Activated CD8-positive, alpha-beta T cell treated with anti-CD3 and anti-CD28 coated beads, Interleukin-2, amount 10 ng/mL, durations not matched to agents 7 days and 5 days (primary cell): ENCODE results near the gene ASB11. TPM values are rescaled to one million over a fixed set of nuclear protein-coding genes. Genes with fewer than 3 reads are reported as not detected.
A peak's percentile ranks its signal among the peaks of the same experiment; 100 is the strongest.

Experiments used
- ATAC-seq: fragments of 150-1000 bp; cut with Tn5 transposase; one replicate; pipeline ENCODE4 v1.10.0; 2021; ENCODE audit warnings: moderate library complexity
- CTCF ChIA-PET: fragments of 350-600 bp; sonication (Branson Sonifier 250); formaldehyde crosslinking; loops from one replicate; lab custom pipeline; 2021; ENCODE audit warnings: antibody characterized with exemption; lab: Charles Lee
- POLR2A ChIA-PET: fragments of 350-600 bp; sonication (Branson Sonifier 250); formaldehyde crosslinking; loops from one replicate; lab custom pipeline; 2021; ENCODE audit warnings: antibody characterized with exemption; lab: Charles Lee
- DNase-seq: peaks from one replicate; pipeline ENCODE4 v3.0.0-alpha.2; 2020
- H3K27ac Mint-ChIP-seq: one replicate; pipeline ENCODE4 v1.8.0; 2021; ENCODE audit warnings: mild to moderate bottlenecking, mixed read lengths
- H3K27me3 Mint-ChIP-seq: one replicate; pipeline ENCODE4 v1.8.0; 2021; ENCODE audit warnings: low read depth, mixed read lengths
- H3K36me3 Mint-ChIP-seq: one replicate; pipeline ENCODE4 v1.8.0; 2021; ENCODE audit warnings: low read depth, mixed read lengths
- H3K4me1 Mint-ChIP-seq: one replicate; pipeline ENCODE4 v1.8.0; 2021; ENCODE audit warnings: low read depth, mixed read lengths
- H3K4me3 Mint-ChIP-seq: one replicate; pipeline ENCODE4 v1.8.0; 2021; ENCODE audit warnings: mild to moderate bottlenecking, mixed read lengths
- H3K9me3 Mint-ChIP-seq: one replicate; pipeline ENCODE4 v1.8.0; 2022; ENCODE audit warnings: mixed read lengths; ENCODE audit not compliant: insufficient read depth
- total RNA-seq, 2 experiments: library from RNA; stranded (reverse); gene quantifications; one replicate each; pipeline ENCODE4 v1.2.3, GENCODE V29; 2021

ASB11 gene, protein sequence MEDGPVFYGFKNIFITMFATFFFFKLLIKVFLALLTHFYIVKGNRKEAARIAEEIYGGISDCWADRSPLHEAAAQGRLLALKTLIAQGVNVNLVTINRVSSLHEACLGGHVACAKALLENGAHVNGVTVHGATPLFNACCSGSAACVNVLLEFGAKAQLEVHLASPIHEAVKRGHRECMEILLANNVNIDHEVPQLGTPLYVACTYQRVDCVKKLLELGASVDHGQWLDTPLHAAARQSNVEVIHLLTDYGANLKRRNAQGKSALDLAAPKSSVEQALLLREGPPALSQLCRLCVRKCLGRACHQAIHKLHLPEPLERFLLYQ
- total RNA-seq, result not detected

DNA sequence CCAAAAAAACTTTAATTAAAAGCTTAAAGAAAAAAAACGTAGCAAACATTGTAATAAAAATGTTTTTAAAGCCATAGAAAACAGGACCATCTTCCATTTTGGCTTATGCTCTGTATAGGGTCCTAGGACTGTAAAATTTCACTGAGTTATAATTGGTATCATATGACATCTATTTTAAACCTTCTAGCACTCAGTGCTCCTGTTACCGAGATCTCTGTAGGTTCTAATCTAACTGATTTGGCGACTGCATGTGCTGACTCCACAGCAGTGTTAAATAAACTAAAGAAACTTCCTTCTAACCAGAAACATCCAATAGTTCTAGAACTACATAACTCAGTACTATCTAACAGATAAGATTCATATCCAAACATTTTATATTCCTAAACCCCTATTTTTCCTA is at the start of gene ASB11:
TSS of gene ASB11 (minus strand) at position 132 of the 400 bp plus-strand sequence. CDS start at position 97, 35 bp downstream.
- Mint-ChIP-seq H3K36me3 (peaks cover 5% of the 10 kb centered on the region), H3K27me3 (no peaks in the 10 kb centered on the region), H3K4me3 (no peak within 1 kb of the TSS), H3K9me3 (no peaks in the 10 kb centered on the region), H3K4me1 (no peaks in the 10 kb centered on the region), H3K27ac (no peak within 1 kb of the TSS)
- ATAC-seq (no peak), DNase-seq (no peak)
- POLR2A ChIA-PET, result no interaction called here
- CTCF ChIA-PET, result interaction anchor here (0.9 kb wide), 1 partner anchor 15 kb away, joined by 3 read pairs; no protein-coding TSS in a partner anchor

DNA sequence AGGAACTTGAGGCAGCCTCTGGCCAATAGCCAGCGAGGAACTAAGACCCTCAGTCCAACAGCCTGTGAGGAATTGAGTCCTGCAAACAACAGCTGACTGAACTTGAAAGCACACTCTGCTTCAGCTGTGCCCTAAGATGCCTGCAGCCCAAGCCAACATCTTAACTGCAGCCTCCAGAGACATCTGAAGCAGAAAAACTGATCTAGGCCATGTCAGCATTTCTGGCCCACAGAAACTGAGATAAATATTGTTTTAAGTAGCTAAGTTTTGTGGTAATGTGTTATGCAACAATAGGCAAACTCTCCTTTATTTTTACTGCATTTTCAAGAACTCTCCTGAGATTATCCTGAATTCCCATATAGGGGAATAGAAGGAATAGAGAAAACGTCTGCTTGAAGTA is 44.3 kb upstream of the ASB11 start:
- Mint-ChIP-seq H3K27ac (no peak overlapping the region), H3K9me3 (no peaks in the 10 kb centered on the region), H3K4me1 (no peaks in the 10 kb centered on the region), H3K4me3 (no peak overlapping the region), H3K27me3 (peaks cover 5% of the 10 kb centered on the region), H3K36me3 (no peaks in the 10 kb centered on the region)
- ChIA-PET POLR2A (no interaction called here), CTCF (interaction anchor here (1.3 kb wide), 1 partner anchor 10 kb away, joined by 4 read pairs; no protein-coding TSS in a partner anchor)
- no peak for DNase-seq
- no peak for ATAC-seq

DNA sequence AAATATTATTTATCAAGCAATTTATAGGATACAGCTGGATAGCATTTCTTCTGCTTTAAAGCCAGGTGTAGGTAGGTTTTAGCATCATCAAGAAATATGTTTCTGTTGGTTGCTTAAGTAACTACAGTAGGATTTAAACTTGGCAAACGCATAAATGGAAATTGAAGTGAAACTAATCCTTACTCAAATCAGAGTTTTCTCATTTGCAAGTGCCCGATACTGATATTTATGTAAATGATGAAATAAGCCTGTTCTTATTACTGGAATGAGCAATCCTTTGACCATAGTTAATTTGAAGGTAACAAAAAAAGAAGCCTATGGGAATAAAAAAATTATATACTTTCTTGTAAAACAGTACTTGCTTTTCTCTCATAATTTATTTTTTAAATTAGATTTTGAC is 43.1 kb upstream of the ASB11 start:
- CTCF ChIA-PET, result interaction anchor here (1.3 kb wide), 1 partner anchor 9 kb away, joined by 4 read pairs; no protein-coding TSS in a partner anchor
- H3K36me3 Mint-ChIP-seq, result no peaks in the 10 kb centered on the region
- H3K27ac Mint-ChIP-seq, result no peak overlapping the region
- POLR2A ChIA-PET, result no interaction called here
- H3K4me3 Mint-ChIP-seq, result no peak overlapping the region
- no peak for ATAC-seq
- peaks cover 5% of the 10 kb centered on the region for H3K27me3 Mint-ChIP-seq
- H3K4me1 Mint-ChIP-seq, result no peaks in the 10 kb centered on the region
- no peak for DNase-seq
- no peaks in the 10 kb centered on the region for H3K9me3 Mint-ChIP-seq

DNA sequence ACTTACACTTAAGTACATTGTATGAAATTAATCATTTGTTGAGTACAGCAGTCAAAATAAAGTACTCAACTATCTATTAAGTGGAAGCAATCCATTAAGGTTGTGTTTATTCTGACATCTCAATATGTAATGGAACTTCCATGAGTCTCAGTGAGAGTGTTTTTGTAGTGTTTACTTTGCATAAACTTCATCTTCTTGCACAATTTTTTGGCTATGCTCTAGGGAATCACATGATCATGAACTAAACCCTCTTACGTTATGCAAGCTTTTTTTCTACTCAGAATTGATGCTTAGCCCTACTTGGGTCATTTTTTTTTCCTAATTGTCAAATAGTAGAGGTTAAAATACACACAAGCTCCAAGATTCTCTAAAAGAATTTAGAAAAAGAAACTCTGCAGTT is 41.0 kb upstream of the ASB11 start:
- CTCF ChIA-PET, result no interaction called here
- Mint-ChIP-seq H3K27me3 (peaks cover 5% of the 10 kb centered on the region), H3K27ac (no peak overlapping the region), H3K4me1 (no peaks in the 10 kb centered on the region), H3K4me3 (no peak overlapping the region), H3K36me3 (no peaks in the 10 kb centered on the region), H3K9me3 (no peaks in the 10 kb centered on the region)
- POLR2A ChIA-PET, result no interaction called here
- no peak for DNase-seq
- ATAC-seq, result no peak

DNA sequence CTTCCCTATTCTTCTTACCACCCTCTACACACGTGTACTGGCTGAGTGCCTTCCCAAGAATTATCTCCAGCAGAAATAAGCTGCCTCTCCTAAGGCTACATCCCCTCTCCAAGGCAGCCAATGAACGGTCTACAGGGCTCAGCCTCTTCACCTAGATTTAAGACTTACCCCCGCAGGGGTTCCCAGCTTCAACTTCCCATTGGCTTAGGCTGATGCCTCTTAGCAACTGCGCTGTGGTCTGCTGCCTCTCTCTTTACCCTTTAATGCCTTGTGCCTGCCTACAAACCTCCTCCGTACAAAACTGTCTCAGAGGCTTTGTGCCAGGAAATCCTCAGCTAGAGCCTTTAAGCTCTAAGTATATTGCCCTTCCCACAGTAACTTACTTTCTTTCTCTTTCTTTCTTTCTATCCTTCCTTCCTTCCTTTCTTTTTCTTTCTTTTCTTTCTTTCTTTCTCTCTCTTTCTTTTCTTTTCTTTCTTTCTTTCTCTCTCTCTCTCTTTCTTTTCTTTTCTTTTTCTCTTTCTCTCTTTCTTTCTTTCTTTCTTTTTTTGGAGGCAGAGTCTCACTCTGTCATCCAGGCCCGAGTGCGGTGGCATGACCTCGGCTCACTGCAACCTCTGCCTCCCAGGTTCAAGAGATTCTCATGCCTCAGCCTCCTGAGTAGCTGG is 35.0 kb upstream of the ASB11 start:
- no peaks in the 10 kb centered on the region for H3K36me3 Mint-ChIP-seq
- H3K4me1 Mint-ChIP-seq, result no peaks in the 10 kb centered on the region
- DNase-seq (no peak), ATAC-seq (no peak)
- H3K27me3 Mint-ChIP-seq, result no peaks in the 10 kb centered on the region
- H3K27ac Mint-ChIP-seq, result no peak overlapping the region
- no peak overlapping the region for H3K4me3 Mint-ChIP-seq
- no peaks in the 10 kb centered on the region for H3K9me3 Mint-ChIP-seq
- POLR2A ChIA-PET, result no interaction called here
- CTCF ChIA-PET, result interaction anchor here (1.0 to 2.8 kb wide), 3 partner anchors 13 to 118 kb away, joined by 3 to 20 read pairs (median 5); no protein-coding TSS in a partner anchor

DNA sequence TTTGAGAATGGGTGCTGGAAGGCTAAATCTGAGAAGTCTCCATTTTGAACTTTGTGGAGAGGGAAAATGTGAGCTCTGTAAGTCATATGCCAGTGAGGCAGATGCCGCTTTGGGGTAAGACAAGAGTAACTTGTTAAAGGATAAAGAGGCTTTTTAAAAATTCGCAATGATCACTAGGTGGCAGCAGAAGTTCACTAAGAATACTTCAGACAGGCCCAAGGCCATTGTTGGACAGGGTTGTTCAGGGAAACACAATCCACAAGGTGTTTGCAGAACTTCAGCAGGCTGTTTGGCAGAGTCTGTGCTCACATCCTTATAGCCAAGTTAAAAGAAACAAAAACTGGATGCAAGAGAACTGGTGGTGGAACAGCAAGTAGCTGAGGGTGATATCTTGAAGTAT is 33.6 kb upstream of the ASB11 start:
- CTCF ChIA-PET, result interaction anchor here (0.7 to 2.8 kb wide), 9 partner anchors 10 to 1321 kb away, joined by 3 to 20 read pairs (median 4); no protein-coding TSS in a partner anchor
- ATAC-seq, result no peak
- POLR2A ChIA-PET, result no interaction called here
- no peak overlapping the region for H3K4me3 Mint-ChIP-seq
- peak; percentile 26 for DNase-seq
- H3K36me3 Mint-ChIP-seq, result no peaks in the 10 kb centered on the region
- H3K27me3 Mint-ChIP-seq, result peaks cover under 1% of the 10 kb centered on the region
- H3K9me3 Mint-ChIP-seq, result no peaks in the 10 kb centered on the region
- H3K4me1 Mint-ChIP-seq, result no peaks in the 10 kb centered on the region
- no peak overlapping the region for H3K27ac Mint-ChIP-seq

DNA sequence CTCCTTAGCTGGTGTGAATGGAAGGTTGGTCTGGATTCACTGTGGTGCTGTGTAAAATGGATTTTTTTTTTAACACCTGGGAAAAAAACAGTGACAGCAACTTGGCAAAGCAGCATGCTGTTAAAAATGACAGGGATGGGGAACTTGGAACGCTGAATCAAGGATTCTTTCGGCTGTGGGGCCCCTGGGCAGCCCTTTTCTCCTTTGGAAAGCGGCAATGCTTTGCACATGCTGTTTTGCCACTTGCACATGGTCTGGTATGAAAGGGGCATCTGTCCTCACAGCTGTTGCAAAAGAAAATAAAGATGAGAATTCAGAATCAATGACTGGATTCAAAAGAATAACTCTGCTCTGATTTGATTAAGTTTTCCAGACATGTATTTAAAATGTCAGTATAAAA is 30.5 kb upstream of the ASB11 start:
- Mint-ChIP-seq H3K36me3 (no peaks in the 10 kb centered on the region), H3K4me1 (no peaks in the 10 kb centered on the region), H3K27me3 (peaks cover 6% of the 10 kb centered on the region), H3K27ac (no peak overlapping the region), H3K9me3 (no peaks in the 10 kb centered on the region), H3K4me3 (no peak overlapping the region)
- DNase-seq (no peak), ATAC-seq (no peak)
- ChIA-PET POLR2A (no interaction called here), CTCF (no interaction called here)

DNA sequence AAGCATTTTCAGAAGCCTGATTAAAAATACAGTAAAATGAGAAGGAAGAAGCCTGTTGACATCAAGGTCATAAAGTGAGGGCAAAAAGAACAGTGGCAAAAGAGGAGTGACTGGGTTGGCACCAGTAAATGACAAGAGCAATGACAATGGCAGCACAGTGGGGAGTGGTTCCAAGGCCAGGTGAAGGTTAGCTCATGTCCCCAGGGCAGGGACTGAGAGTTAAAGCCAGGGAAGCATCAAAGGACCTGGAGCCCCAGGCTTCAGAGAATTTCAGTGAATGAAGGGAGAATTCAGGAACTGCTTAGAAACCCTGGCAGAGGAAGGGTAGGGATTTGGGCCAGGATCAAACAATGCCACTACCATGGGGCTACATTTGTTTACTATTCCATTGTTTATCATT is 28.7 kb upstream of the ASB11 start:
- ChIA-PET POLR2A (no interaction called here), CTCF (no interaction called here)
- Mint-ChIP-seq H3K4me1 (no peaks in the 10 kb centered on the region), H3K9me3 (no peaks in the 10 kb centered on the region), H3K27ac (no peak overlapping the region), H3K36me3 (no peaks in the 10 kb centered on the region), H3K4me3 (no peak overlapping the region), H3K27me3 (peaks cover 6% of the 10 kb centered on the region)
- no peak for DNase-seq
- no peak for ATAC-seq

DNA sequence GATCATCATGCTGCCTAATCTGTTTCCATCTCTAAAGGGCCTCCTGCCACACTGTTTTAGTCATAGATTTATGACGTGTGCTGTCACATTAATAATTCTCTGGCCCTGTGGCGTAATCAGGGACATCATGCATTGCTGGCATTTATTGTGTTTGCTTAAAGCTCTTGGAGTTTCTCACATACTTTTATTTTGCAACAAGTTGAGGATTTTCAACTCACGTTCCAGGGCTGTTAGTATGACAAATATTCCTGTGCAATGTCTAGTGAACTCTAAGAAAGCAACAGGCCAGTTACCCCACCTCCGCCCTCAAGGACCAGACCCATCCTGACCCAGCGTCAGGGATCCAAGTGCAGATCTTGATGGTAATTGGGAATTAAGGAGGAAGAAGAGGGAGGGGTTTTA is 27.6 kb upstream of the ASB11 start:
- DNase-seq, result no peak
- POLR2A ChIA-PET, result no interaction called here
- H3K4me3 Mint-ChIP-seq, result no peak overlapping the region
- H3K9me3 Mint-ChIP-seq, result no peaks in the 10 kb centered on the region
- no peak for ATAC-seq
- CTCF ChIA-PET, result no interaction called here
- H3K36me3 Mint-ChIP-seq, result no peaks in the 10 kb centered on the region
- H3K27ac Mint-ChIP-seq, result no peak overlapping the region
- H3K27me3 Mint-ChIP-seq, result peaks cover 7% of the 10 kb centered on the region
- no peaks in the 10 kb centered on the region for H3K4me1 Mint-ChIP-seq

DNA sequence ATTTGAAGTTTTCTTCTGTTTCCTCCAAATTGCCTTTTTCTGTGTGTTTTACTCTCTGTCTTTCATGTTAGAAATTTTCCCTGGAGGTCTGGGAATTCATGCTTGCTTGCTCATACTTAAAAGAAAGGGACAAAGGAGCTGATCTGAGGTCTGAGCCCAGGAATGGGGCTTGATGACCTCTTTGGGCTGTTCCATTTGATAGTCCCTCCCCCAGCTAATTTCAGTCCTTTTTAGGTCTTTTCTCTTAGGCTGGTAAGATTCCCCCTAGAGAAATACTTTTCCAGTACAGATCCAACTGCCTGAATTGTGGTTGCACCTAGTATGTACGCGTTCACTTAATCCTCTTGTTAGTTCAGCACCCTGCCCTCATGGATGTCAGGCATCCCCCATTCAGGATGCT is 25.4 kb upstream of the ASB11 start:
- Mint-ChIP-seq H3K9me3 (no peaks in the 10 kb centered on the region), H3K27ac (no peak overlapping the region), H3K36me3 (no peaks in the 10 kb centered on the region), H3K27me3 (peaks cover 12% of the 10 kb centered on the region), H3K4me3 (no peak overlapping the region), H3K4me1 (peaks cover 7% of the 10 kb centered on the region)
- no peak for DNase-seq
- ChIA-PET CTCF (interaction anchor here (2.1 kb wide), 1 partner anchor 127 kb away, joined by 5 read pairs; no protein-coding TSS in a partner anchor), POLR2A (no interaction called here)
- ATAC-seq, result no peak

DNA sequence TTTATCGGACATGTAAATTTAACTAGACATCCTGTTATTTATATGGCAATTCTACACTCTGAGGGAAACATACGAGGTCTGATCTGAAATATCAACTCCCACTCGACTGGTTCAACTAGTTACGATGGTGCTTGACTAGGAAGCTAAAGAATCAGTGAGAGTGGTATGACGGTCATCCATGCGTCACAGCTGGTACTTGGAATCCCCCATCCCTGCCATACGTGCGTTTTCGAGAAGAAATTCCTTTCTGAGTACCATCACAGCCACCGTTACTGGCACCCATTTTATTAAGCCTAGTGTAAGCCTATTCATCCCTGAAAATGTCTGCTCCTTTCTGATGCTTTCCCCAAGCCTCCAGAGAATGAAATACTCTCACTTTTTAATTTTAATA is 20.6 kb upstream of the ASB11 start:
- Mint-ChIP-seq H3K27me3 (peaks cover 7% of the 10 kb centered on the region), H3K36me3 (peaks cover 8% of the 10 kb centered on the region), H3K4me3 (peak overlapping the region; percentile 91), H3K9me3 (no peaks in the 10 kb centered on the region), H3K27ac (peak overlapping the region; percentile 95), H3K4me1 (peaks cover 18% of the 10 kb centered on the region)
- DNase-seq, result peak; percentile 28
- no peak for ATAC-seq
- ChIA-PET CTCF (no interaction called here), POLR2A (no interaction called here)
